Measurements from ENCODE around the gene ZNF670.
A peak's percentile ranks its signal among the peaks of the same experiment; 100 is the strongest.

The ZNF670 gene

DNA sequence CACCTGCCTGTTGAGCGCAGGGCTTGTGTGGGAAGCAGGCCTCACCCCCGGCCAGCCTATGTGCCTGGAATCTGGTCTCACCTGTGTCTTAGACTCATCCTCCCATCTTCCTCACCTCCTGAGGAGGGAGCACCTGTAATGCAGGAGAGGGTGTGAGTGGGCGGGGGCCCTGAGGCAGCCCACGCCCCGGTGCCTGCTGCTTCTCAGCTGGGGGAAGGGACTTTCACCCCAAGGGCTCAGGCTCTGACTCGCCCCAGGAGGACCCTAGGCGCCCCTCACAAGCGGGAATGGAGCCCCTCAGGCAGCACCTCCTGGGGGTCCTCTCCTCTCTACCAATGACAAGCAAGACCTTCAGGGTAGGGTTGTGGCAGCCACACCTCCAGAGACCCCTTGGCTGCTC is 6.7 kb upstream of the ZNF670 start:
- H3K36me3 ChIP-seq (ENCODE audit: control insufficient read depth, insufficient read depth, low read length), result no peaks in the 10 kb centered on the region
- H3K9me3 ChIP-seq (ENCODE audit: control insufficient read depth, insufficient read depth, low read depth, low read length), result peaks cover 5% of the 10 kb centered on the region; the same call in 1 of the 2 replicates
- no peaks in the 10 kb centered on the region for H3K27me3 ChIP-seq (ENCODE audit: control insufficient read depth, insufficient read depth, low read length)
- H3K9ac ChIP-seq (ENCODE audit: low read length), result no peak overlapping the region
- H3K27ac ChIP-seq (ENCODE audit: low read depth, low read length), result no peak overlapping the region
- H3K4me3 ChIP-seq (ENCODE audit: low read depth, low read length), result no peak overlapping the region
- peaks cover 8% of the 10 kb centered on the region for H3K4me1 ChIP-seq (ENCODE audit: control insufficient read depth, insufficient read depth, low read length)

GRCh38 chr1:247084771-247085170 is 6.2 kb upstream of the ZNF670 start:
- Histone ChIP-seq H3K4me1 (ENCODE audit: control insufficient read depth, insufficient read depth, low read length) (peaks cover 5% of the 10 kb centered on the region), H3K4me3 (ENCODE audit: low read depth, low read length) (no peak overlapping the region), H3K9me3 (ENCODE audit: control insufficient read depth, insufficient read depth, low read depth, low read length) (peaks cover 5% of the 10 kb centered on the region; the same call in 1 of the 2 replicates), H3K27ac (ENCODE audit: low read depth, low read length) (no peak overlapping the region), H3K9ac (ENCODE audit: low read length) (no peak overlapping the region), H3K36me3 (ENCODE audit: control insufficient read depth, insufficient read depth, low read length) (no peaks in the 10 kb centered on the region), H3K27me3 (ENCODE audit: control insufficient read depth, insufficient read depth, low read length) (no peaks in the 10 kb centered on the region)

- Histone ChIP-seq H3K9me3 (ENCODE audit: control insufficient read depth, insufficient read depth, low read depth, low read length) (peaks cover 24% of the 10 kb centered on the region), H3K4me3 (ENCODE audit: low read depth, low read length) (peak overlapping the region; percentile 94), H3K4me1 (ENCODE audit: control insufficient read depth, insufficient read depth, low read length) (no peaks in the 10 kb centered on the region), H3K36me3 (ENCODE audit: control insufficient read depth, insufficient read depth, low read length) (peaks cover 15% of the 10 kb centered on the region; the same call in 1 of the 2 replicates), H3K9ac (ENCODE audit: low read length) (no peak overlapping the region), H3K27me3 (ENCODE audit: control insufficient read depth, insufficient read depth, low read length) (no peaks in the 10 kb centered on the region), H3K27ac (ENCODE audit: low read depth, low read length) (no peak overlapping the region)
These were observed 697 bp upstream of the ZNF670 start for GRCh38 chr1:247079141-247079874.

DNA sequence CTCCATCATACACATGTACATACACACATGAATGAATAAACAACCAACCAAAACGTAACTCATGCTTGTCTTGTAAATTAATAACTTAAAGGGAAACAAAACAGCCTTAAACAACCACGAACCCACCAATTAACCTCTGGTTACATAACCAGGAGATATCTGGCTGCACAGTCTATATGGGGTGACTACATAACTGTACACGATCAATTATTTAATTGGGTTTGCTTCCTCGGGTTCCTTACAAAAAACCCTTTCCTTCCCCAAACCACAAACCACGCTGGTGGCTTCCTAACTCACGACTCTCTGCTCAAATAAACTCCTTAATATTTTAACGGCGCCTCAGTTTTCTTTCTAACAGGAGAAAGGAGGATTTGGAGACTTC is 744 bp downstream of the ZNF670 start:
- peak overlapping the region; percentile 79; the same call in 1 of the 2 replicates for H3K27ac ChIP-seq (ENCODE audit: low read depth, low read length)
- peaks cover 37% of the 10 kb centered on the region for H3K9me3 ChIP-seq (ENCODE audit: control insufficient read depth, insufficient read depth, low read depth, low read length)
- peak overlapping the region; percentile 92 for H3K9ac ChIP-seq (ENCODE audit: low read length)
- H3K27me3 ChIP-seq (ENCODE audit: control insufficient read depth, insufficient read depth, low read length), result no peaks in the 10 kb centered on the region
- peaks cover 21% of the 10 kb centered on the region for H3K36me3 ChIP-seq (ENCODE audit: control insufficient read depth, insufficient read depth, low read length)
- no peaks in the 10 kb centered on the region for H3K4me1 ChIP-seq (ENCODE audit: control insufficient read depth, insufficient read depth, low read length)
- peak overlapping the region; percentile 94 for H3K4me3 ChIP-seq (ENCODE audit: low read depth, low read length)

- Histone ChIP-seq H3K36me3 (ENCODE audit: control insufficient read depth, insufficient read depth, low read length) (peaks cover 21% of the 10 kb centered on the region), H3K4me3 (ENCODE audit: low read depth, low read length) (peak overlapping the region; percentile 94), H3K9me3 (ENCODE audit: control insufficient read depth, insufficient read depth, low read depth, low read length) (peaks cover 39% of the 10 kb centered on the region), H3K27me3 (ENCODE audit: control insufficient read depth, insufficient read depth, low read length) (no peaks in the 10 kb centered on the region), H3K9ac (ENCODE audit: low read length) (no peak overlapping the region), H3K4me1 (ENCODE audit: control insufficient read depth, insufficient read depth, low read length) (no peaks in the 10 kb centered on the region), H3K27ac (ENCODE audit: low read depth, low read length) (no peak overlapping the region)
These were observed 1.4 kb downstream of the ZNF670 start for GRCh38 chr1:247077213-247077612.

- H3K9me3 ChIP-seq (ENCODE audit: control insufficient read depth, insufficient read depth, low read depth, low read length), result peaks cover 76% of the 10 kb centered on the region
- no peak overlapping the region for H3K9ac ChIP-seq (ENCODE audit: low read length)
- H3K27me3 ChIP-seq (ENCODE audit: control insufficient read depth, insufficient read depth, low read length), result no peaks in the 10 kb centered on the region
- H3K4me1 ChIP-seq (ENCODE audit: control insufficient read depth, insufficient read depth, low read length), result no peaks in the 10 kb centered on the region
- H3K36me3 ChIP-seq (ENCODE audit: control insufficient read depth, insufficient read depth, low read length), result peaks cover 17% of the 10 kb centered on the region
- no peak overlapping the region for H3K4me3 ChIP-seq (ENCODE audit: low read depth, low read length)
- no peak overlapping the region for H3K27ac ChIP-seq (ENCODE audit: low read depth, low read length)
These were observed 8.0 kb downstream of the ZNF670 start for GRCh38 chr1:247070645-247071044.

GRCh38 chr1:247064304-247064703 is 14.3 kb downstream of the ZNF670 start:
- peaks cover 3% of the 10 kb centered on the region; the same call in 1 of the 2 replicates for H3K36me3 ChIP-seq (ENCODE audit: control insufficient read depth, insufficient read depth, low read length)

GRCh38 chr1:247060771-247061170 is 17.8 kb downstream of the ZNF670 start:
- no peaks in the 10 kb centered on the region for H3K27me3 ChIP-seq (ENCODE audit: control insufficient read depth, insufficient read depth, low read length)
- H3K4me1 ChIP-seq (ENCODE audit: control insufficient read depth, insufficient read depth, low read length), result no peaks in the 10 kb centered on the region
- peaks cover 3% of the 10 kb centered on the region; the same call in 1 of the 2 replicates for H3K36me3 ChIP-seq (ENCODE audit: control insufficient read depth, insufficient read depth, low read length)
- H3K4me3 ChIP-seq (ENCODE audit: low read depth, low read length), result no peak overlapping the region
- H3K27ac ChIP-seq (ENCODE audit: low read depth, low read length), result no peak overlapping the region
- H3K9ac ChIP-seq (ENCODE audit: low read length), result no peak overlapping the region
- H3K9me3 ChIP-seq (ENCODE audit: control insufficient read depth, insufficient read depth, low read depth, low read length), result peaks cover 72% of the 10 kb centered on the region

More at GRCh38 chr1:247064304-247064703, 14.3 kb downstream of the ZNF670 start:
- Histone ChIP-seq H3K4me1 (ENCODE audit: control insufficient read depth, insufficient read depth, low read length) (no peaks in the 10 kb centered on the region), H3K27ac (ENCODE audit: low read depth, low read length) (no peak overlapping the region), H3K9me3 (ENCODE audit: control insufficient read depth, insufficient read depth, low read depth, low read length) (peaks cover 69% of the 10 kb centered on the region), H3K27me3 (ENCODE audit: control insufficient read depth, insufficient read depth, low read length) (no peaks in the 10 kb centered on the region), H3K9ac (ENCODE audit: low read length) (no peak overlapping the region), H3K4me3 (ENCODE audit: low read depth, low read length) (no peak overlapping the region)

DNA sequence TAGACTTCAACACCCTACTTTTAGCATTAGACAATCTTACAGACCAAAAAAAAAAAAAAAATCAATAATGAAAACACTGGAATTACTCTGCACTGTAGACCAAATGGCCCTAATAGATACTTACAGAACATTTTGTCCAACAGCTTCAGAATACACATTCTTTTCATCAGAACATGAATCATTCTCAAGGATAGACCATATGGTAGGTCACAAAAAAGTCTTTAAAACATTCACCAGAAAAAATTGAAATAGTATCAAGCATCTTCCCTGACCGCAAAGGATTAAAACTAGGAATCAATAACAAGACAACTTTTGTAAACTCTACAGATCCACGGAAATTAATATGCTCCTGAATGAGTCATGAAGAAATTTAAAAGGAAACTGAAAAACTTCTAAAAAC is 22.5 kb downstream of the ZNF670 start:
- Histone ChIP-seq H3K27ac (ENCODE audit: low read depth, low read length) (no peak overlapping the region), H3K9me3 (ENCODE audit: control insufficient read depth, insufficient read depth, low read depth, low read length) (peaks cover 89% of the 10 kb centered on the region), H3K4me1 (ENCODE audit: control insufficient read depth, insufficient read depth, low read length) (no peaks in the 10 kb centered on the region), H3K9ac (ENCODE audit: low read length) (no peak overlapping the region), H3K36me3 (ENCODE audit: control insufficient read depth, insufficient read depth, low read length) (peaks cover 18% of the 10 kb centered on the region), H3K4me3 (ENCODE audit: low read depth, low read length) (no peak overlapping the region), H3K27me3 (ENCODE audit: control insufficient read depth, insufficient read depth, low read length) (no peaks in the 10 kb centered on the region)

- Histone ChIP-seq H3K27ac (ENCODE audit: low read depth, low read length) (no peak overlapping the region), H3K4me1 (ENCODE audit: control insufficient read depth, insufficient read depth, low read length) (no peaks in the 10 kb centered on the region), H3K4me3 (ENCODE audit: low read depth, low read length) (no peak overlapping the region), H3K27me3 (ENCODE audit: control insufficient read depth, insufficient read depth, low read length) (no peaks in the 10 kb centered on the region), H3K9ac (ENCODE audit: low read length) (no peak overlapping the region), H3K36me3 (ENCODE audit: control insufficient read depth, insufficient read depth, low read length) (peaks cover 18% of the 10 kb centered on the region), H3K9me3 (ENCODE audit: control insufficient read depth, insufficient read depth, low read depth, low read length) (peaks cover 89% of the 10 kb centered on the region)
These were observed 23.6 kb downstream of the ZNF670 start for GRCh38 chr1:247054992-247055415.

DNA sequence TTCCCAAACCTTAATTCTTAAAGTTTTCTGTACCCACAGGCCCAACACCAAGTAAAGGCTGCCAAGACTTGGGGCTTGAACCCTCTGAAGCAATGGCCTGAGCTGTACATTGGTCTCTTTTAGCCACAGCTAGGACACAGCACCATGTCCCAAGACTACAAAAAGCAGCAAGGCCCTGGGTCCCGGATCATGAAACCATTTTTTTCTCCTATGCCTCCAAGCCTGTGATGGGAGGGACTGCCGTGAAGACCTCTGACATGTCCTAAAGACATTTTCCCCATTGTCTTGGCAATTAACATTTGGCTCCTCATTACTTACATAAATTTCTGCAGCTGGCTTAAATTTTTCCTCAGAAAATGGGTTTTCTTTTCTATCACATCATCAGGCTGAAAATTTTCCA is 30.9 kb downstream of the ZNF670 start:
- Histone ChIP-seq H3K9me3 (ENCODE audit: control insufficient read depth, insufficient read depth, low read depth, low read length) (peaks cover 96% of the 10 kb centered on the region), H3K9ac (ENCODE audit: low read length) (no peak overlapping the region)

More for the DNA sequence above, 30.9 kb downstream of the ZNF670 start:
- Histone ChIP-seq H3K4me3 (ENCODE audit: low read depth, low read length) (no peak overlapping the region), H3K4me1 (ENCODE audit: control insufficient read depth, insufficient read depth, low read length) (no peaks in the 10 kb centered on the region), H3K27me3 (ENCODE audit: control insufficient read depth, insufficient read depth, low read length) (no peaks in the 10 kb centered on the region), H3K27ac (ENCODE audit: low read depth, low read length) (no peak overlapping the region), H3K36me3 (ENCODE audit: control insufficient read depth, insufficient read depth, low read length) (peaks cover 36% of the 10 kb centered on the region)
